ENCODE measurements around the gene RHO.
"Not testable (repeated sequence)": the region's sequence is repeated elsewhere in the genome, so short reads cannot be mapped to it uniquely, and the experiment has no call there.

Gene RHO

GRCh38 chr3:129545951-129546350 lies 17.5 kb downstream of the RHO start:
- not testable (repeated sequence) for DNase-seq

- no peak for DNase-seq
These were observed 18.8 kb downstream of the RHO start for GRCh38 chr3:129547241-129547640.

GRCh38 chr3:129548104-129548965 lies 19.9 kb downstream of the RHO start:
- no peak for DNase-seq

- no peak for DNase-seq
These were observed 20.8 kb downstream of the RHO start for GRCh38 chr3:129549006-129549800.

- DNase-seq = no peak
These were observed 21.4 kb downstream of the RHO start for GRCh38 chr3:129549805-129550204.

- no peak for DNase-seq
These were observed 24.0 kb downstream of the RHO start for GRCh38 chr3:129552287-129553050.

GRCh38 chr3:129553171-129553570 lies 24.7 kb downstream of the RHO start:
- DNase-seq = peak in 2 of 3 experiments; percentile 51 to 68

GRCh38 chr3:129553719-129554118 lies 25.3 kb downstream of the RHO start:
- no peak for DNase-seq

- no peak for DNase-seq
These were observed 26.1 kb downstream of the RHO start for GRCh38 chr3:129554356-129555152.

GRCh38 chr3:129555153-129555550 lies 26.7 kb downstream of the RHO start:
- DNase-seq = no peak

- no peak for DNase-seq
These were observed 27.3 kb downstream of the RHO start for GRCh38 chr3:129555616-129556357.

- DNase-seq = no peak
These were observed 27.9 kb downstream of the RHO start for GRCh38 chr3:129556358-129556695.

GRCh38 chr3:129556890-129557547 lies 28.6 kb downstream of the RHO start:
- no peak for DNase-seq

GRCh38 chr3:129557548-129557894 lies 29.1 kb downstream of the RHO start:
- no peak for DNase-seq

- DNase-seq = no peak
These were observed 29.8 kb downstream of the RHO start for GRCh38 chr3:129558081-129558771.

- peak in 2 of 3 experiments; percentile 47 to 73 for DNase-seq
These were observed 30.5 kb downstream of the RHO start for GRCh38 chr3:129558772-129559564.

- no peak for DNase-seq
These were observed 31.2 kb downstream of the RHO start for GRCh38 chr3:129559565-129560079.

- no peak for DNase-seq
These were observed 31.9 kb downstream of the RHO start for GRCh38 chr3:129560269-129560787.

- peak in 2 of 3 experiments; percentile 28 to 42 for DNase-seq
These were observed 32.6 kb downstream of the RHO start for GRCh38 chr3:129560911-129561594.

Data from NCI-H1417 (cell line).